CD4-positive, alpha-beta memory T cell (primary cell): ENCODE data around the gene PDE6A. TPM values are rescaled to one million over a fixed set of nuclear protein-coding genes. Genes with fewer than 3 reads are reported as not detected.

Source experiments
- CTCF ChIA-PET: fragments of 350-600 bp; sonication (Branson Sonifier 250); formaldehyde crosslinking; loops from one replicate; lab custom pipeline; 2021; ENCODE audit warnings: inconsistent platforms; ENCODE audit not compliant: partially characterized antibody; lab: Charles Lee
- POLR2A ChIA-PET: fragments of 350-600 bp; sonication (Branson Sonifier 250); formaldehyde crosslinking; loops from one replicate; lab custom pipeline; 2021; ENCODE audit not compliant: partially characterized antibody; lab: Charles Lee
- DNase-seq, 5 donors: peaks; one replicate each; pipeline versions ENCODE4 v3.0.0 to v3.0.0-alpha.2; 2020 to 2022; ENCODE audit warnings: mixed read lengths in 1 of 5
- H3K27ac ChIP-seq: one replicate; pipeline ENCODE4 v1.7.0; 2013; ENCODE audit warnings: low read depth, low read length
- H3K27me3 ChIP-seq: 2 replicates; pipeline ENCODE4 v1.7.0; 2013; ENCODE audit warnings: mild to moderate bottlenecking, low read length, moderate library complexity; ENCODE audit not compliant: insufficient read depth
- H3K36me3 ChIP-seq: 2 replicates; pipeline ENCODE4 v1.7.0; 2013; ENCODE audit warnings: mild to moderate bottlenecking, low read length, moderate library complexity; ENCODE audit not compliant: insufficient read depth
- H3K4me1 ChIP-seq: 2 replicates; pipeline ENCODE4 v1.7.0; 2013; ENCODE audit warnings: mild to moderate bottlenecking, low read length, moderate library complexity; ENCODE audit not compliant: insufficient read depth
- H3K4me3 ChIP-seq, 2 donors: one replicate each; pipeline ENCODE4 v1.7.0; 2013; ENCODE audit warnings: low read length in 2 of 2, mild to moderate bottlenecking in 1 of 2
- H3K9me3 ChIP-seq, 2 donors: one replicate each; pipeline ENCODE4 v1.7.0; 2013; ENCODE audit warnings: low read length in 2 of 2, control low read depth in 1 of 2; ENCODE audit not compliant: control insufficient read depth in 1 of 2
- H3K27ac Mint-ChIP-seq, 7 donors: one replicate each; pipeline ENCODE4 v1.8.0; 2020 to 2021; ENCODE audit warnings: mixed read lengths in 7 of 7, mild to moderate bottlenecking in 6 of 7, inconsistent platforms in 3 of 7, moderate library complexity in 3 of 7
- H3K27me3 Mint-ChIP-seq, 2 donors: one replicate each; pipeline ENCODE4 v1.8.0; 2020 to 2021; ENCODE audit warnings: mixed read lengths in 2 of 2
- H3K36me3 Mint-ChIP-seq, 2 donors: one replicate each; pipeline ENCODE4 v1.8.0; 2020 to 2021; ENCODE audit warnings: mixed read lengths in 2 of 2, inconsistent platforms in 1 of 2, mild to moderate bottlenecking in 1 of 2
- H3K4me1 Mint-ChIP-seq, 4 donors: one replicate each; pipeline ENCODE4 v1.8.0; 2020 to 2021; ENCODE audit warnings: mixed read lengths in 4 of 4, mild to moderate bottlenecking in 1 of 4
- H3K4me3 Mint-ChIP-seq, 8 donors: one replicate each; pipeline ENCODE4 v1.8.0; 2020 to 2021; ENCODE audit warnings: mixed read lengths in 8 of 8, mild to moderate bottlenecking in 7 of 8, moderate library complexity in 6 of 8, inconsistent platforms in 3 of 8
- H3K9me3 Mint-ChIP-seq, 8 donors: one replicate each; pipeline ENCODE4 v1.8.0; 2020 to 2021; ENCODE audit warnings: mixed read lengths in 8 of 8, mild to moderate bottlenecking in 5 of 8, inconsistent platforms in 3 of 8, moderate library complexity in 1 of 8
- intact Hi-C: fragments of 100-400 bp; cut with micrococcal nuclease; formaldehyde crosslinking; loops from one replicate; pipeline ENCODE4 v1.15.1; 2023
- polyA plus RNA-seq, 2 donors: library from polyadenylated mRNA; unstranded; fragments of 300-500 nt; fragmentation: Illumina TruSeq; gene quantifications; one replicate each; pipeline ENCODE4 v1.2.3, GENCODE V29; 2021
- total RNA-seq, 2 experiments: library from RNA; stranded (reverse); gene quantifications; one replicate each; pipeline ENCODE4 v1.2.3, GENCODE V29; 2021

PDE6A gene
- total and polyA plus RNA-seq, 4 experiments from 2014 or later: not detected

DNA sequence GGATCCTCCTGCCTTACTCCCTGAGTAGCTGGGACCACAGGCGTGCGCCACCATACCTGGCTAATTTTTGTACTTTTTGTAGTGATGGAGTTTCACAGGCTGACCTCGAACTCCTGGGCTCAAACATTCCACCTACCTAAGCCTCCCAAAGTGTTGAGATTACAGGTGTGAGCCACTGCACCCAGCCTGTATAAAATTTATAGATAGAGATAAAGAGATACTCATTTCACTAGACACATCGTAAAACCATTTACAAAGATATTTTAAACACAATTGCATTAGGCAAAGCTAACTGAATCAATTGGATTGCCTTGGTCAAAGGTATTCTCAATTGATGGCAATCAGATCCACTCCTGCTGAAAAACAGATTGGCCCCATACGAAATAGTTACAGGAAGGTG, 52.0 kb downstream of the PDE6A start:
- Histone ChIP-seq H3K36me3 (no peaks in the 10 kb centered on the region), H3K4me3 (no peak overlapping the region), H3K27ac (no peak overlapping the region), H3K4me1 (no peaks in the 10 kb centered on the region), H3K27me3 (no peaks in the 10 kb centered on the region), H3K9me3 (no peaks in the 10 kb centered on the region)
- ChIA-PET CTCF (interaction anchor here (1.4 kb wide), 1 partner anchor 40 kb away, joined by 5 read pairs; no protein-coding TSS in a partner anchor), POLR2A (no interaction called here)
- Mint-ChIP-seq H3K9me3 (no peaks in the 10 kb centered on the region), H3K36me3 (no peaks in the 10 kb centered on the region), H3K27ac (no peak overlapping the region), H3K27me3 (peaks cover 2 to 6% of the 10 kb centered on the region in 2 donors), H3K4me3 (no peak overlapping the region), H3K4me1 (no peaks in the 10 kb centered on the region)
- DNase-seq: no peak
- intact Hi-C loops: no loop called here

DNA sequence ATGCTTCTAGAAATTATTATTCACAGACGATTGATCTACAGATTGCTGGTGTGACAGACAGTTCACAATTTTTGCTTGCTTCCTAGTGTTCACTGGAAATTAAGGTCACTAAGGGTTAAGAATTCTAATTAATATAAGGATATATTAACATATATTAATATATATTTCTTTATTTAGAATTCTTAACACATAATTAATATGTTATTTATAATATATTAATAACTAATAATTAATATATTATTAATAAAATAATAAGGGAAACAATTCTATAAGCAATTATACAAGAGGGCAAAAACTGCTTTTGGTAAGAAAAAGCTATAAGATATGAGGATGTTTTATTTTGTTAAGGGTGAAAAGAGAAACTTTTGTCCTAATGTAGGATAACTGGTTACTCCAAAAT, 56.3 kb downstream of the PDE6A start:
- Mint-ChIP-seq H3K36me3 (no peaks in the 10 kb centered on the region), H3K4me1 (no peaks in the 10 kb centered on the region), H3K27me3 (peaks cover 2 to 5% of the 10 kb centered on the region in 2 donors), H3K27ac (no peak overlapping the region), H3K9me3 (no peaks in the 10 kb centered on the region), H3K4me3 (no peak overlapping the region)
- Histone ChIP-seq H3K36me3 (no peaks in the 10 kb centered on the region), H3K4me1 (no peaks in the 10 kb centered on the region), H3K9me3 (no peaks in the 10 kb centered on the region), H3K27me3 (no peaks in the 10 kb centered on the region), H3K4me3 (no peak overlapping the region), H3K27ac (no peak overlapping the region)
- intact Hi-C loops: no loop called here
- ChIA-PET CTCF (no interaction called here), POLR2A (no interaction called here)
- DNase-seq: no peak

DNA sequence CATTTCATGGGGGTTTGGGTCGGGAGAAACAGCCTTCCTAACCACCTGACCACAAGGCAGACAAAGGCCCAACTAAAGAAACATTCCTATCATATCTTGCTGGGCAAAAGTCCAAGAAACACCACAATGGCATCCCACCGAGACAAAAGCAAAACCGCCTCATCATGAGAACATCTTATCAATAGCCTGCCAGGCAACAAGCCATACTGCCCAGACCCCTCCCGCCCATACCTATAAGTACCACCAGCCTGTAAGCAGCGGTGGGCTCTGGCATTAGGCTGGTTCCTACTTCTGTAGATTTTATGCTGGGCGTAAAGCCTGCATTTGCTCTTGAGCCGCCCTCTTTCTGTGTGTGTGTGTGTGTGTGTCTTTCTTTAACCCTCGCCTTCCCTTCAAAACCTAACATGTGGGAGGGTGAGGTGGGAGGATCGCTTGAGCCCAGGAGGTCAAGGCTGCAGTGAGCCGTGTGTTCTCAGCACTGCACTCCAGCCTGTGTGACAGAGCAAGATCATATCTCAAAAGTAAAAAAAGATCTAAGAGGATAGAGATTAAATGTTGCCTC, 56.9 kb downstream of the PDE6A start:
- no peak overlapping the region for H3K4me3 ChIP-seq
- no peaks in the 10 kb centered on the region for H3K4me1 Mint-ChIP-seq
- H3K4me1 ChIP-seq: no peaks in the 10 kb centered on the region
- no peaks in the 10 kb centered on the region for H3K9me3 ChIP-seq
- H3K27ac Mint-ChIP-seq: no peak overlapping the region
- intact Hi-C loops: no loop called here
- CTCF ChIA-PET: interaction anchor here (1.2 to 1.5 kb wide), 2 partner anchors 9 to 35 kb away, joined by 3 read pairs; no protein-coding TSS in a partner anchor
- no peaks in the 10 kb centered on the region for H3K36me3 ChIP-seq
- POLR2A ChIA-PET: no interaction called here
- H3K27ac ChIP-seq: no peak overlapping the region
- no peaks in the 10 kb centered on the region for H3K36me3 Mint-ChIP-seq
- no peak for DNase-seq
- H3K27me3 Mint-ChIP-seq: peaks cover 2 to 5% of the 10 kb centered on the region in 2 donors
- H3K9me3 Mint-ChIP-seq: no peaks in the 10 kb centered on the region
- H3K27me3 ChIP-seq: no peaks in the 10 kb centered on the region
- H3K4me3 Mint-ChIP-seq: no peak overlapping the region

DNA sequence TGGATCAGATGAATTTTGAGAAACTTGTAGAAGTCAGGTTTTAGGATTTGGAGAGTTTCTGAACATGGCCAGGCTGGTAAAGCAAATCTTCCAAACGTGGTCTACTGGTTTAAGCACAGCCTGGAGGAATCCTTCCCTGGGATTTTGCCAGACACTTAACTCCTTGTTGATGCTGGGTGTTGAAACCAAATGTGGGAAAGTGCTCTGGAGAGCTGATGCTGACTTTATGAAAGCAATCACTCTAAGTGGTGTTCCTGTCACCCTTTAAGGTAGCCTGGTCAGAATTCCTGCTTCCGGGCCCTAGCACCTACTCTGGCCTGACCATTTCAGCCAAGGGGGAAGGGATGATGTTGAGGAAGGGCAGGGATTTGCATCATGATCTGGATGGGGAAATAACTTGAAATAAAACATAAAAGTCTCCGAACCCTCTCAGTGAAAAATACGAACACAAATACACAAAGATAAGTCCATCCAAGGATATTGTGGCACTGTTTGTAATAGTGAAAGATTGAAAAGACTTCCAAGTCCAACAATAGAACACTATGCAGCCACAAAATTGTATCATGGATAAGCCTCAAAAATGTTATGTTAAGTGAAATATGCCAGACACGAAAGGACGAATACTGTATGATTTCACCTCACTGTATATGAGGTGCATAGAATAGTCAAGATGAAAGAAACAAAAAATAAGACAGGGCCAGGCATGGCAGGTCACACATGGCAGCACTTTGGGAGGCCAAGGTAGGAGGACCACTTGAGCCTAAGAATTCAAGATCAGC, 57.7 kb downstream of the PDE6A start:
- peaks cover 2 to 5% of the 10 kb centered on the region in 2 donors for H3K27me3 Mint-ChIP-seq
- no peaks in the 10 kb centered on the region for H3K4me1 ChIP-seq
- no peak overlapping the region for H3K4me3 ChIP-seq
- H3K9me3 ChIP-seq: no peaks in the 10 kb centered on the region
- ChIA-PET CTCF (interaction anchor here (1.2 to 1.5 kb wide), 2 partner anchors 10 to 34 kb away, joined by 3 read pairs; no protein-coding TSS in a partner anchor), POLR2A (no interaction called here)
- H3K27ac Mint-ChIP-seq: no peak overlapping the region
- no peak for DNase-seq
- no peak overlapping the region for H3K27ac ChIP-seq
- H3K36me3 ChIP-seq: no peaks in the 10 kb centered on the region
- no peaks in the 10 kb centered on the region for H3K27me3 ChIP-seq
- no peaks in the 10 kb centered on the region for H3K9me3 Mint-ChIP-seq
- H3K4me3 Mint-ChIP-seq: no peak overlapping the region
- H3K36me3 Mint-ChIP-seq: no peaks in the 10 kb centered on the region
- intact Hi-C loops: no loop called here
- no peaks in the 10 kb centered on the region for H3K4me1 Mint-ChIP-seq

DNA sequence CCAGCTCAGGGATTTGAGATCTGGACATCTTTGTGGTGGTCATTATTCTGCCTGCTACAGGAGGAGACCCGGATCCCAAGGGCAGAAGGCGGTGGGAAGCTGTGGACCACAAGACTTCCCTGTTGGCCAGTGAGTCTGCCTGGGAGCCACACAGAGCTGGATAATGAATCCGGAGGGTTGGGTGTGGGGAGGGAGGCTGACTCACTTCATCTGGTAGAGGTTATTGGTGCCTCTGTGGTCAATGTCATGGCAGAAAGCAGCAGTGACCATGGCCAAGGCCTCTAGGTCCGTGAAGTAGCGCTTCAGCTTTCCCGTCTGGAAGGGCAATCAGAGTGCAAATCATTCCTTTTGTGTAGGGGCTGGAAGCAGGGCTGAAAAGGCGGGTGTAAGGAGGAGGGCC, 58.5 kb downstream of the PDE6A start:
- Mint-ChIP-seq H3K27ac (no peak overlapping the region), H3K36me3 (no peaks in the 10 kb centered on the region), H3K27me3 (peaks cover 2 to 9% of the 10 kb centered on the region in 2 donors), H3K4me3 (no peak overlapping the region), H3K9me3 (peaks cover 0 to 2% (median 0%) of the 10 kb centered on the region in 8 donors), H3K4me1 (no peaks in the 10 kb centered on the region)
- no peak for DNase-seq
- no peak overlapping the region for H3K27ac ChIP-seq
- ChIA-PET CTCF (interaction anchor here (1.4 to 1.5 kb wide), 2 partner anchors 11 to 34 kb away, joined by 3 to 4 read pairs; no protein-coding TSS in a partner anchor), POLR2A (no interaction called here)
- no peak overlapping the region for H3K4me3 ChIP-seq
- no peaks in the 10 kb centered on the region for H3K9me3 ChIP-seq
- intact Hi-C loops: no loop called here
- H3K4me1 ChIP-seq: no peaks in the 10 kb centered on the region
- no peaks in the 10 kb centered on the region for H3K36me3 ChIP-seq
- H3K27me3 ChIP-seq: no peaks in the 10 kb centered on the region

DNA sequence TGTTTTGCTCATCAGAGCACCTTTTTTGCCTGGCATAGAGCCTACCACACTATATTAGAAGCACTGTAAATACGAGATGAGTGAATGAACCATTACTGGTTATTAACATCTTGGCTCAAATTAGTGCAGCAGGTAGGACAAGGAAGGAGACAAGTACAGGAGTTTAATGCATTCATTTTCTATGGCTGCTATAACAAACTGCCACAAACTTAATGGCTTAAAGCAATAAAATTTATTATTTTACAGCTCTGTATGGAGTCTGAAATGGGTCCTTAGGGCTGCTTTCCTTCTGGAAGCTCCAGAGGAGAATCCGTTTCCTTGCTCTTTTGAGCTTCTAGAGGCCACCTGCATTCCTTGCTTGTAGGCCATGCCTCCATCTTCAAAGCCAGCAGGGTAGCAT, 59.1 kb downstream of the PDE6A start:
- Histone ChIP-seq H3K9me3 (no peaks in the 10 kb centered on the region), H3K4me3 (no peak overlapping the region), H3K27me3 (no peaks in the 10 kb centered on the region), H3K4me1 (no peaks in the 10 kb centered on the region), H3K36me3 (no peaks in the 10 kb centered on the region), H3K27ac (no peak overlapping the region)
- Mint-ChIP-seq H3K27ac (no peak overlapping the region), H3K27me3 (peaks cover 2 to 9% of the 10 kb centered on the region in 2 donors), H3K4me3 (no peak overlapping the region), H3K36me3 (no peaks in the 10 kb centered on the region), H3K9me3 (peaks cover 0 to 2% (median 0%) of the 10 kb centered on the region in 8 donors), H3K4me1 (no peaks in the 10 kb centered on the region)
- no peak for DNase-seq
- intact Hi-C loops: no loop called here
- POLR2A ChIA-PET: no interaction called here
- CTCF ChIA-PET: interaction anchor here (1.4 kb wide), 1 partner anchor 33 kb away, joined by 4 read pairs; no protein-coding TSS in a partner anchor

DNA sequence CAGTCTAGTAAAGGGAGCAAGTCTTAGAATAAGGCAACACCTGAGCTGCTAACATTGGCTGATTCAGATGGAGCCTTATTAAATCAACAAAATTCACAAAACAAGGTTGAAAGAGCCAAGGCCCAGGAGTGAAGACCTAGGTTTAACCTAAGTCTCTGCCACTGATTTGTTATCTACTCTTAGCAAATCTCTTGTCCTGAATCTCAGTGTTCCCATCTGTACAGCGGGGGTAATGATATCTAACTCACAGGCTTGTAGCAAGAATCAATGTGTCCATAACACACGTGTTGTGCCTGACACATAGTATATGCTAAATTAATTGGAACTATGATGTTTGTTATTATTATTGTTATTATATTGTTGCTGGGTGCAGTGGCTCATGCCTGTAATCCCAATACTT, 61.0 kb downstream of the PDE6A start:
- Histone ChIP-seq H3K4me1 (no peaks in the 10 kb centered on the region), H3K4me3 (no peak overlapping the region), H3K9me3 (no peaks in the 10 kb centered on the region), H3K36me3 (no peaks in the 10 kb centered on the region), H3K27me3 (no peaks in the 10 kb centered on the region), H3K27ac (no peak overlapping the region)
- H3K36me3 Mint-ChIP-seq: peaks cover 0 to 6% of the 10 kb centered on the region in 2 donors
- intact Hi-C loops: no loop called here
- DNase-seq: no peak
- no peak overlapping the region for H3K4me3 Mint-ChIP-seq
- peaks cover 4 to 9% of the 10 kb centered on the region in 2 donors for H3K27me3 Mint-ChIP-seq
- ChIA-PET POLR2A (no interaction called here), CTCF (no interaction called here)
- no peaks in the 10 kb centered on the region for H3K4me1 Mint-ChIP-seq
- no peak overlapping the region for H3K27ac Mint-ChIP-seq
- peaks cover 0 to 5% (median 3%) of the 10 kb centered on the region in 8 donors for H3K9me3 Mint-ChIP-seq
